Activated CD4-positive, alpha-beta T cell treated with anti-CD3 and anti-CD28 coated beads for 48 hours (primary cell): ENCODE results near the gene NBAS.
"Not testable (repeated sequence)": the region's sequence is repeated elsewhere in the genome, so short reads cannot be mapped to it uniquely, and the experiment has no call there.

ENCODE experiments used
- DNase-seq: peaks from one replicate; pipeline ENCODE4 v3.0.0-alpha.2; 2020

Gene NBAS

DNA sequence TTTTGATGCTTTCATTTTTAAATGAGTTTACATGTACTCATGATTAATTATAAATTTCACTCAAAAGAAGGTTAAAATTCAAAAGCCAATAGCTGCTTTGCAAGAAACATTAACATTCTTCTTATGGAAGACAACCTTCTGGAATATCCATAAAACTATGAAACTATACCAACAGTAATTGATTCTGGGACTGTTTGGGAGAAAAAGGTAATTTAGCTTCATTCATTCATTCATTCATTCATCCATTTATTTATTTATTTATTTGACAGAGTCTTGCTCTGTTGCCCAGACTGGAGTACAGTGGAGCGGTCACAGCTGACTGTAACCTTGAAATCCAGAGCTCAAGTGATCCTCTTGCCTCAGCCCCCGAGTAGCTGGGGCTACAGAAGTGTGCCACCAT is 110.3 kb downstream of the NBAS start:
- no peak for DNase-seq

DNA sequence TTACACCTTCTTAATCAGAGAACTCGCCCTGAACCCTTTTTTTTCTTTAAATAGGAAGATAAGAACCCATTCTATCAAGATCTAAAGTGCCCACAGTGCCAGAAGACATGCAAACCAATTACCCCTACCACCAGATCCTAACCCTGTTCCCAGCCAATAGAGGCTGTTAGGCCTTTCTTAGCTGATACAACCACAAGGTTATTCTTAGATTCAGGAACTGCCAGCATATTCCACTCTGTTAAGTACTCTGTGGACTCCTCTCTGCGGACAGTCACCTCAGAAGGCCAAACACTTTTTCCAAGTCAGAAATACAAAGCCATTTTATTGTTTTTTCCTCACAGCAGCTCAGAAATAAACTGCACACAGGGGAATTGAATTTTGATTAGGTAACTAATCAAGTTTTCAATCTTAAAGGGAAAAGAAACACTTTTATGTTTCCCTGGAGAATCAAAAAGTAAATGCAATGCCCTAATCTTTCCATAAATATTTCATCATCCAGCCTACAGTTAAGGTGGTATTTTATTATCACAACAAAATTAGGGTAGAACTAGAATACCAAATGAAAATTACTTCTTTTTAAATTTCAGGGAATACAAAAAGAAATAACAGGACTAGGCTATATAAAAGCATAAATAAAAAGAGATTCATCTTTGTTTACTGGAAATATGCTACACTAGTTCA is 111.4 kb downstream of the NBAS start:
- DNase-seq = no peak

DNA sequence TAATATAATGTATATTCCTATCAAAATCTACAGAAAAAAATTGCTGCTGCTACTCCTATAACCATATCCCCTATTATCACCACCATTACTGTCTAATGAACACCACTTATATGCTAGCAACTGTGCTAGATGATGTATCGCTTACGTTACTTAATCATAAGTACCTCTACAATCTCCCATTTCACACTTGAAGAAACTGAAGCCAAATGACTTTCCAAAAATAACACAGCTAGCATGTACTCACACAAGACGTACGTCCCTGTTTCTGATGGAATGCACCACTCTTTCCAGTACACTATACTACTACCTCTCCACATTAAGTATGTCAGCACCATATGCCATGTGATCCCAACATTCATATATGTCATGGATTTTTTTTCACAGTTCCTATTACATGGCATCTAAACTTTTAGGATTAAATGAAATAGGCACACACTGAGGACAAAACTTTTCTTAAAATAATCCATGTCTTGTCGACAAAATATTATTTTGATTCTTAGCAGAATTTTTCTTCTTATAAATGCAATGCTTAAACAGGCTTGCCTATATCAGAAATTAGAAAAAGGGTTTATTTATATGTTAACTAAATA is 112.8 kb downstream of the NBAS start:
- no peak for DNase-seq

DNA sequence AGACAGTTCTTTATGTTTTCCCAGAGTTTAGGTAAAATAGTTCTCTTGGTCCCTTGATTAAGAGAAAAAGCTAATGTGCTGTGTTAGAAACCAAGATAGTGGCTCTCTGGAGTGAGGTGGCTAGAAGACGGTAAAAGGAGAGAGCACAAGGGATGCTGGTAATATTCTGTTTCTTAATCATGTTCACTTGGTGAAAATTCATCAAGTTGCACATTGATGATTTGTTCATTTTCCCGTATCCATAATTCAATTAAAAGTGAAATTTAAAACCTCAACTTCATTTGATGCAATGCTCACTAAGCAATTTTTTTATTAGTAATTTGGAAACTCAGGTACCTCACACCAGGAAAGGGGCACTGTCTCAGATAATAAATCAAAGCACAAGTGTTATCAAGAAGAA is 113.8 kb downstream of the NBAS start:
- no peak for DNase-seq

DNA sequence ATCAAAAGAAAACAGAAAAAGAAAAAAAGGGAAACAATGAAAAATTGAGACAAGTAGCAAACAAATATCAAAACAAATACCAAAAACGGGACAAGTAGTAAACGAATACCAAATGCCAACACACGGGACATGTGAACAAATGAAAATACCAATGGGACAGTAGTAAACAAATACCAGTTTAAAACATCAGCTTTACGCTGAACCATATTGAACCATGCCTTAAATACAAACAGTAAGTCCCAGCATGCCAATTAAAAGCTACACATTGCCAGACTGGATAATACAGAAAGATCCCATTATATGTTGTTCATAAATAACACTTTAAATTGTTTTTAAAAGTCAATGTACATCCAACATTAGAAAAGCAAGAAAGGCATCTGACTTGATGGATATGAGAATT is 114.2 kb downstream of the NBAS start:
- DNase-seq = no peak

DNA sequence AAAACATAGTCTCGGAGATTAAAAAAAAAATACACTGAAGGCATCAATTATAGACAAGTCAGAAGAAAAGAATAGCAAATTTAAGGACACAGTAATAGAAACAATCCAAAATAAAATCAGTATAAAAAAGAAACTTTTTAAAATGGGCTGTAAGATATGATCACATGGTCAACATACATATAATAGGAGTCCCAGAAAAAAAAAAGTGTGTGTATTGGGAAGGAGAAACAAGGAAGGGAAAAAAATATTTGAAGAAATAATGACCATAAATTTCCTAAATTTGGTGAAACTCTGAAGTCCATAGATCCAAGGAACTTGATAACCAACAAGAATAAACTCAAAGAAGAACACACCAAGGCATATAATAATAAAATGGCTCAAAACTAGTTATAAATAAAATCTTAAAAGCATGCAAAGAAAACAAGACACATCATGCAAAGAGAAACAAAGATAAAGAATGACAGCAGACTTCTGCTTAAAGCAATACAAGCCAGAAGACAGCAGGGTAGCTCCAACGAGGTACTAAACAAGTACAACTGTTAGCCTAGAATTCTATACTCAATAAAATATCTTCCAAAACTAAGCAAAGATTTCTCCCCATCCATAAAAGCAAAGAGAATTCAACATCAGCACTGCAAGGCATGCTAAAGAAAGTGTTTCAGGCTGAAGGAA is 115.1 kb downstream of the NBAS start:
- DNase-seq = no peak

DNA sequence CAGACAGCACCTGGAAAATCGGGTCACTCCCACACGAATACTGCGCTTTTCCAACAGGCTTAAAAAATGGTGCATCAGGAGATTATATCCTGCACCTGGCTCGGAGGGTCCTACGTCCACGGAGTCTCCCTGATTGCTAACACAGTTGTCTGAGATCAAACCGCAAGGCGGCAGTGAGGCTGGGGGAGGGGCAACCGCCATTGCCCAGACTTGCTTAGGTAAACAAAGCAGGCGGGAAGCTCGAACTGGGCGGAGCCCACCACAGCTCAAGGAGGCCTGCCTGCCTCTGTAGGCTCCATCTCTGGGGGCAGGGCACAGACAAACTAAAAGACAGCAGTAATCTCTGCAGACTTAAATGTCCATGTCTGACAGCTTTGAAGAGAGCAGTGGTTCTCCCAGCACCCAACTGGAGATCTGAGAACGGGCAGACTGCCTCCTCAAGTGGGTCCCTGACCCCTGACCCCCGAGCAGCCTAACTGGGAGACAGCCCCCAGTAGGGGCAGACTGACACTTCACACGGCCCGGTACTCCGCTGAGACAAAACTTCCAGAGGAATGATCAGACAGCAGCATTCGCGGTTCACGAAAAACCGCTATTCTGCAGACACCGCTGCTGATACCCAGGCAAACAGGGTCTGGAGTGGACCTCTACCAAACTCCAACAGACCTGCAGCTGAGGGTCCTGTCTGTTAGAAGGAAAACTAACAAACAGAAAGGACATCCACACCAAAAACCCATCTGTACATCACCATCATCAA is 121.2 kb downstream of the NBAS start:
- DNase-seq = not testable (repeated sequence)

DNA sequence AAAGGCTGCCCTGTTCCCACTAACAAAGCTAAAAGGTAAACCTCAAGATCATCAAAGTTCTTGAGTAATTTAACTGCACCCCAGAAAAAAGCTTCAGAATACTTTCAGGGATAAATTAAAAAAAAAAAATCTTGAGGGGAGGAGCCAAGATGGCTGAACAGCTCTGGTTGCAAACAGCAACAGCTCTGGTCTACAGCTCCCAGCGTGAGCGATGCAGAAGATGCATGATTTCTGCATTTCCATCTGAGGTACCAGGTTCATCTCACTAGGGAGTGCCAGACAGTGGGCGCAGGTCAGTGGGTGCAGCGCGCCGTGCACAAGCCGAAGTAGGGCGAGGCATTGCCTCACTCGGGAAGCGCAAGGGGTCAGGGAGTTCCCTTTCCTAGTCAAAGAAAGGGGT is 121.8 kb downstream of the NBAS start:
- DNase-seq = not testable (repeated sequence)

DNA sequence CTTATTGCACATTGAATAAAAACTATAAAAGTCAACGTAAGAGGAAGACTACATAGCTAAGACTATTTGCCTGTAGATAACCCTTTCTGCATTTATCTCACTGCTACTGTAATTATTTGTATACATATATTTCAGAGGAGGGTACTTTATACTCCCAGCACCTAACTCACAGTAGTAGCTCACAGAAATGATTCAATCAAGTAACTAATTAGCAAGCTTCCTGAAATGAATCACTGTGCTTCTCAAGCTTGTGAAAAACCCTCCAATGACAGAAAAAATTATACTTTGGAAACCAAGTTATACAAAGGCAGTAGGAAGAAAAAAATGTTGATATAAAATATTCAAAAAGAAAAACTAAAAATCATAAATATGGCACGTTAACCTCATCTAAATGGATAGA is 124.9 kb downstream of the NBAS start:
- no peak for DNase-seq

DNA sequence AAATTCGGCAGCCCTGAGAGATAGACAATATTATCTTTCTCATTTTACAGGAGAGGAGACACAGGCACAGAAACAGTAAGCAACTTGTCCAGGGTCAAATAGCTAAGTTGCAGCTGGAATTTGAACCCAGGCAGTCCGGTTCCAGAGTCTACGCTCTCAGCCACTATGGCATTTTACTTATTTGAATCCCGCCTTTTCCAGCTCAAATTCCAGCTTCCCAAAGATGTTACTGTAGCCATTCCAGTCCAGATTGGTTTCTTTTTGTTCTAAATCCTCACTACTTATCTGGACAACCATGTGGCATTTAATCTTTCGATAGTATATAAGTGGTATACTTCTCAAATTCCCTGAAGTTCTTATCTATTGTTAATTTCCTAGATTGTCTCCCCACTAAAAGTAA is 125.7 kb downstream of the NBAS start:
- DNase-seq = no peak

DNA sequence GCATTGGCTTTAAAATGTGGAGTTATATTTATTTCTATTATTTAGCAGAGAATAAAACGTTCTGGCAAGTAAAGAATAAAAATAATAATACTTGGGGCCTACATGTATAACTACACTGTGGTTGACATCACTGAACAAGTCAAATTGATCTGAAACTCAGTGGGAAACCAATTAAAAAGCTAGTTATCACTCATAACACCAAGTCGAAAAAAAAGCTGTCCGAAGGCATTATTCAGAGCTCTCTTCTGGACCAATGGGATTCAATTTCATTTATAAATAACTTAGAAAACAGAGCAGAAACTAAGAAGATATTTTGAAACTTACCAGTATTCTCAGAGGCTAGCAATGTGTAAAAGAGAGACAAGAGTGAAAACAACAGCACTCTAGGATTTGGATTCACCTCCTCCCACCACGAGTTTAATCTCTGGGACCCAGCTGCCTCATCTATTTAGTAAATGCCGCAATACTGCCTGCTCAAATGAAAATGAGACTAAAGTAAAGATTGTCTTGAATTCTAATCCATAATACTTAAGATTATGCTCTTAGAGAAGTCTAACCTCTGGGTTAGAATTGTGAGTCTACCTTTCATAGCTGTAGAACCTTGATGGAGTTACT is 128.4 kb downstream of the NBAS start:
- DNase-seq = no peak

DNA sequence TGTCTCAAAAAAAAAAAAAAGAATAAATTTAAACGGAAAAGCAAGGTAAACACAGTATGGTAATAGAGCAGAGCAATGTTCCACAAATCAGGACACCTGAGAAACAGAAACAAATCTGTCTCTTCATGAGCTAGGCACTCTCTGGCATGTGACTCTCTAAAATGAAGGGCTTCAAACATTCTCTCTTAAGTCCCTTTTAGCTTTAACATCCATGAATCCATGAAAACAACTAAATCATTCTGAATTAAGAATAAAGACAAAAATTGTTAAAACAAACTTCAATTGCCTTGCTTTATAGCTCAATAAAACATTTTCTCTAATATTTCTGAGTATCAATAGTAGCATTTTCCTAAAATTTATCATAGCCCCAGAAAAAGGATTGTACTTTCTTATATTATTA is 132.1 kb downstream of the NBAS start:
- DNase-seq = no peak

DNA sequence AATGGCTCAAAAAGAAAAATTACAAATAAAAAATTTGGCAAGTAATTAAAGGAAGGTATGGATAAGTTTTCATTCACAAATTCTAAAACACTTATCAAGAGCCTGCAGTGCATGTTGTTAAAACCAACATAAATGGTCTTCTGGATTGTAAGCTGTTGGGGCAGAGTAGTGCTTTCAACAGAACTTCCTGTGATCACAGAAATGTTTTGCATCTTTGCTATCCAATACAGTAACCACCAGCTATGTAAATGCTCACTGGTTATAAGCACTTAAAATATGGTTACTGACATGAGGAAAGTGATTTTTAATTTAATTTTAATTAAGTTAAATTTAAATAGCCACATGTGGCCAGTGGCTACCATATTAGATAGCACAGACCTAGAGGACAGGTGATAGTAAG is 133.1 kb downstream of the NBAS start:
- DNase-seq = no peak

DNA sequence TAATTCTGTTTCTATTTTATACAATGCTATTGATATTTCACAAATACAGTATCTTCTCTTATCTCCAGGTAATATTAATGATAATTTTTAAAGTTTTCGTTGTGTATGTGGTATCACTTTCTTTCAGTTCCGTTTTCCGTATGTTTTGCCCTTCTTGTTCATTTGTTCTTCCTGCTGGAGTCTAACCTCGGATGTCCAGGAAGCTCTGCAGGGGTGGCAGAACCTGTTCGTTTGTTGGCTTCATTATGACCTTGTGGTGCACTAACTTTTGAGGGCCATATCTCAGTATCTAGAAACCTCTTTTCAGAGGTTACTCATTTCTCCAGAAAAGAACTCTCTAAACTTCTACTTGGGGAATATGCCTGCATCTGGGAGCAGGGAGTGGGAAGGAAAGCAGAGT is 134.5 kb downstream of the NBAS start:
- DNase-seq = no peak

DNA sequence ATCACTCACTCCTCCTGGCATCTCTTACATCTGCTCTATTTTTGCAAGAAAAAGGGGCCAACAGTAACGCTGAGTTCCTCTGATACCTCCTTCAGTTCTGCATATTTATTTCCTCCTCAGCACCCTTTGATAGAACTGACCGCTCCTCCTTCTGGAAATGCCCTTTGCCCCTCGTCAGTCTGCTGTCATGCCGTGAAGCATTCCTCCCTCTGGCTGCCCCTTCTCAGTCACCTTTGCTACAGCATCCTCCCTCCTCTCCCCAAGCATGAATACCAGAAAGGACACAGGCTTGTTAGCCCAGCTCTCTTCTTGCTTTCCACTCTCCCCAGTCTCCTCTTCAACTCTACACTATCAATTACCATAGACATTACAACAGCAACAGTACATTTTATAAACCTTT is 135.4 kb downstream of the NBAS start:
- DNase-seq = no peak

DNA sequence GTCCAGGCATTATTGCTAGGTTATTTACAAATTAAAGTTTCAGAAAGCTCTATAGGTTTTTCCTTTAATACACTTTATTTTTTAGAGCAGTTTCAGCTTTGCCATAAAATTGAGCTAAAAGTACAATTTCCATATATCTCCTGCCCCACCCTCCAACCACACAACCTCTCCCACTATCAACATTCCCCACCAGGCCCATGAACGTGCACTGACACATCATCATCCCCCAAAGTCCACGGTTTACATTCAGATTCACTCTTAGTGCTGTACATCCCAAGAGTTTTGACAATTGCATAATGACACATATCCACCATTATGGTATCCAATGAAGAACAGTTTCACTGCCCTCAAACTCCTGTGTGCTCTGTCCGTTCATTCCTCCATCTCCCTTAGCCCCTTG is 139.4 kb downstream of the NBAS start:
- DNase-seq = no peak

DNA sequence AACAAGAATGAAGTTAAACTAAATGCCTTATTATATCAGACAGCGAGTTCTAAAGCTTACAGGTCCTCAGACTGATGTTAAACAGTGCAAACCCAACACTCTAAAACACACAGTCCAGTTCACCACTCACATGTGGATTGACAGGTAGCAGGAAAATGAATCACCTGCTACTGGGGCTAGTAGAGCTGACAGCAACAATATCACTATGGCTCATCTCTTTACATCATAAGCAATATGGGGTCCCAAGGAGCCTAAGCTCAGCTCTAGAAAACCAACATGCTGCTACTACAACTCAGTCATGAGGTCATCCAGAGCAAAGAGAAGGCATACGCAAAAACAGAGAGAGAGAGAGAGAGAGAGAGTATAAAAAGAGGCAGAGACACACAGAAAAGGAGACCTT is 145.4 kb downstream of the NBAS start:
- DNase-seq = no peak

DNA sequence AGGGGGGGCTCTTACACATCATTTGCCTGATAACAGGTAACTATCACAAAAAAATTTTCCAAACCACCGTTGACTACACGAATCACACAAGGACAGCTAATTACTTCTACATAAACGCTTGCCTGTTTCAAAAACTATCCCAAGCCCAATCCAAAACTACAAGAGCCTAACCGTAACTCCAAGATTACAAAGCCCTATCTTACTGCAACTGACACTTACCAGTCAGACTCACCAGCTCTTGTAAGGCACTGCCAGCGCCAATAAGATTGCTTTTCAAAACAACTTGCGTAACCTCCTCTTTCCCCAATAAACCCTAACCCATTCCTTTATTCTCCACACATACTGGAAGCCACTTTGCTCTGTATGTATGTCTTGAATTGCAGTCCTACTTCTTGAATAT is 148.4 kb downstream of the NBAS start:
- no peak for DNase-seq

DNA sequence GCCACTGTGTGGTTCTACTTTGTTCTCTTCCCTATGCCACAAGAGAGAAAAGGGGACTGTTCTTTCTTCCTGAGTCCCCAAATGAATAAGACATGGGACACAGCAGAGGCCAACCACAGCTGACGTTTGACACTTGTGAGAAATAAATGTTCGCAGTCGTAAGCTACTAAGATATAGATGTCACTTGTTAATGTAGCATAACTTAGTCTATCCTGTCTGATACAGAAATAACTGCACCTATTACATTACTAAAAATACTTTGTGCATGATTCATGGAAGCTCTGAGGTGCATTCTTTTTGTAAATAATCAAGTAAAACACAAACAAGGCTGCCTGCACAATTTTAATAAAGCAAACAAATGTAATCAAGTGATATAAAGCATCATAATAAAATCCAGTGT is 148.8 kb downstream of the NBAS start:
- no peak for DNase-seq

DNA sequence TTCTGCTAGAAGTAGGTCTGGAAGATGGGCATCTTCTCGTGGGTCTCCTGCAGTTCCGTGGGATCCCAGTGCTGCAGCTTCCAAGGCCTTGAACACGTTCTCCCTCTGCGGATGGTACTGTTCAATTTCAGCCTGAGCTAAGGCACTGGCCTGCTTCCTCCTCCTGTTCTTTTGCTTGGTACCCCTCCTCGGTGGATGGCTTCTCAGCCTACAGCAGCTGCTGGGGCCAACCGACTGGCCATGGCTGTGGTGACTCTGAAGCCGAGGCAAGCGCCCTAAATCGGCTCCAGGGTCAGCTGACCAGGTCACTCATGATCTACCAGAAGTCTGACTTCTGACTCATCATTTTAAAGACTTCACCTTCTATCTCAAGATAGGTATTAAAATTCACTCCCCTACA is 150.2 kb downstream of the NBAS start:
- no peak for DNase-seq

DNA sequence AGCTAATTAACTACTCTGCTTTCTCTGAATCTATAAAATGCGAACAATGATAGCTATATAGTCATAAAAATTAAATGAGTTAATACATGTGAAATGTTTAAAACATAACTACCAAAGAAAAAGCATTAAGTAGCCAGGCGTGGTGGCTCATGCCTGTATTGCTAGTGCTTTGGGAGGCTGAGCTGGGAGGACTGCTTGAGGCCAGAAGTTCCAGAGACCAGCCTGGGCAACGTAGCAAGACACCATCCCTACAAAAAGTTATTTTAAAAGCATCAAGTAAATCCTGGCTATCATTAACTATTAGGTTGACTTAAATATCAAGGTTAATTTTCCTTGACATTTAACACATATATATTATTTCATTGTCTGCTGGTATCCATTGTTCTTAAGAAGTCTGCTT is 152.4 kb downstream of the NBAS start:
- no peak for DNase-seq

DNA sequence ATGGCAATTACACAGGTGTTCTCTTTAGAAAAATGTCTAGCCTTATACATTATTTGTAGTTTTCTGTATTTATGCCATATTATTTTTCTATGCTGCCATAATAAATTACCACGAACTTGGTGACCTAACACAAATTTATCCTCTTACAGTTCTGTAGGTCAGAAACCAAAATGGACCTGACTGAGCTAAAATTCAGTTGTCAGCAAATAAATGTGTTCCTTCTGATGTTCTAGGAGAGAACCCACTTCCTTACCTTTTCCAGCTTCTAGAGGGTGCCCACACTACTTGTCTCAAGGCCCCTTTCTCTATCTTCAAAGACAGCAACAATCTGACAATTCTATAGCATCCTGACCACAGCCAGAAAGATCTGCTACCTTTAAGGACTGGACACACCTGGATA is 153.5 kb downstream of the NBAS start:
- no peak for DNase-seq

DNA sequence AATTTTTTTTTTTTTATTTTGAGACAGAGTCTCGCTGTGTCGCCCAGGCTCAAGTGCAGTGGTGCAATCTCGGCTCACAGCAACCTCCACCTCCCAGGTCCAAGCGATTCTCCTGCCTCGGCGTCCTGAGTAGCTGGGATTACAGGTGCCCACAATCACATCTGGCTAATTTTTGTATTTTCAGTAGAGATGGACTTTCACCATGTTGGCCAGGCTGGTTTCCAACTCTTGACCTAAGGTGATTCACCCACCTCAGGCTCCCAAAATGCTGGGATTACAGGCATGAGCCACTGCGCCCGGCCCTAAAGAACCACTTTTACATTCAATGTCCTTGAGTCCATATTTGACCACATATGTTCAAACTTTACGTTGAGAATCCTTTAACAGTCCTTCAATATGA is 156.6 kb downstream of the NBAS start:
- not testable (repeated sequence) for DNase-seq
